Prostate gland (tissue), 2 donors: Measurements from ENCODE around the gene GRPEL1.

Experiments
- POLR2A ChIP-seq: fragments of 450-650 bp; IDR thresholded peaks from one replicate; pipeline ENCODE4 v1.6.1; 2016; ENCODE audit warnings: antibody characterized with exemption, mild to moderate bottlenecking
- POLR2AphosphoS5 ChIP-seq: sonication (generic); formaldehyde crosslinking; IDR thresholded peaks from one replicate; pipeline ENCODE4 v1.6.1; 2017; ENCODE audit warnings: antibody characterized with exemption
- TF ChIP-seq, protein P1 (sequence below), 4 experiments: fragments of 200-600 bp in 2 of 4; fragments of 450-650 bp in 2 of 4; sonication (generic) in 2 of 4; IDR thresholded peaks; 1 replicate in 3 of 4; 2 replicates in 1 of 4; pipeline ENCODE4 v1.5.1; 2016 to 2019; ENCODE audit warnings: antibody characterized with exemption in 4 of 4, mild to moderate bottlenecking in 2 of 4, moderate library complexity in 2 of 4

DNA sequence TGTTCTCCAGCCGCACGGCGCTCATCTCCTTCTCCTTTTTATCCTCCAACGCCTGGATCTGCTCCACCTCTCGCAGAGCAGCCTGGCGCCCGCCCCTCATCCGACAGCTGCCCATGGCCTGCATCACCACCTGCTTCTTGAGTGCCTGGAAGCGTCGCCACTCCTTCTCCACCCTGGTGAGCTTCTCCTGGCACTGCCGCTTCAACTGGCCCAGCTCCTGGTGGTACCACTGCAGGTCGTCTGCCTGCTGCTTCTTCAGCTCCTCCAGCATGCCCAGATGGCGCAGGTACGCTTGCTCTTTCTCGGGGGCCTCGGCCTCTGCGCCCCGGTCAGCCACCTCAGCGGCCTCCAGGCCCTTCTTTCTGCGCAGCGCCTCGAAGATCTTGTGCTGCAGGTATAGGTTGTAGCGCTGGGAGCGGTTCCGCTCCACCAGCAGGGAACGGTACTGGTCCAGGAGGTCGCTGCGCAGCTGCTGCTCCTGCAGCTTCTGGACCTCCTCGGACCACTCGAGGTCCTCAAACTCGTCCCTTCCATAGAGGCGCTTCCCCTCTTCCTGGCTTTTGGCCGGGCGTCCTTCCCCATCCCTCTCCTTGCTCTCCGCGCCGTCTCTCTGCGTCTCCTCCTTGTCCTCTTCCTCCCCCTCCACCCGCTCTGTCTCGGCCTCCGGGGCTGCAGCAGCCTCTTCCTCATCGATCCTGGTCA, 25.9 kb downstream of the GRPEL1 start:
- TF ChIP-seq, protein P1, sequence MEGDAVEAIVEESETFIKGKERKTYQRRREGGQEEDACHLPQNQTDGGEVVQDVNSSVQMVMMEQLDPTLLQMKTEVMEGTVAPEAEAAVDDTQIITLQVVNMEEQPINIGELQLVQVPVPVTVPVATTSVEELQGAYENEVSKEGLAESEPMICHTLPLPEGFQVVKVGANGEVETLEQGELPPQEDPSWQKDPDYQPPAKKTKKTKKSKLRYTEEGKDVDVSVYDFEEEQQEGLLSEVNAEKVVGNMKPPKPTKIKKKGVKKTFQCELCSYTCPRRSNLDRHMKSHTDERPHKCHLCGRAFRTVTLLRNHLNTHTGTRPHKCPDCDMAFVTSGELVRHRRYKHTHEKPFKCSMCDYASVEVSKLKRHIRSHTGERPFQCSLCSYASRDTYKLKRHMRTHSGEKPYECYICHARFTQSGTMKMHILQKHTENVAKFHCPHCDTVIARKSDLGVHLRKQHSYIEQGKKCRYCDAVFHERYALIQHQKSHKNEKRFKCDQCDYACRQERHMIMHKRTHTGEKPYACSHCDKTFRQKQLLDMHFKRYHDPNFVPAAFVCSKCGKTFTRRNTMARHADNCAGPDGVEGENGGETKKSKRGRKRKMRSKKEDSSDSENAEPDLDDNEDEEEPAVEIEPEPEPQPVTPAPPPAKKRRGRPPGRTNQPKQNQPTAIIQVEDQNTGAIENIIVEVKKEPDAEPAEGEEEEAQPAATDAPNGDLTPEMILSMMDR (IDR thresholded peaks at IDR 0.05): no peak
- no peak for TF ChIP-seq POLR2AphosphoS5
- TF ChIP-seq POLR2A: no peak
